DMS153 treated with DMSO at 0.1 percent for 48 hours (cell line): ENCODE measurements around the gene SERPINA6.
"Not testable (repeated sequence)": the region's sequence is repeated elsewhere in the genome, so short reads cannot be mapped to it uniquely, and the experiment has no call there.

Experiments
- DNase-seq: peaks from one replicate; lab custom pipeline; 2025; ENCODE audit not compliant: unreplicated experiment; lab: John Stamatoyannopoulos, UW

SERPINA6 gene

GRCh38 chr14:94322648-94323570 lies at the start of gene SERPINA6:
SERPINA6 (minus strand) TSS chr14:94323336; CDS start chr14:94314648, 8,688 bp downstream.
- no peak for DNase-seq

- DNase-seq: no peak
These were observed 49.0 kb upstream of the SERPINA6 start for GRCh38 chr14:94372021-94372605.

GRCh38 chr14:94370524-94370910 lies 47.4 kb upstream of the SERPINA6 start:
- no peak for DNase-seq

GRCh38 chr14:94369766-94370523 lies 46.8 kb upstream of the SERPINA6 start:
- DNase-seq: not testable (repeated sequence)

GRCh38 chr14:94368956-94369355 lies 45.8 kb upstream of the SERPINA6 start:
- DNase-seq: no peak

GRCh38 chr14:94368243-94368590 lies 45.1 kb upstream of the SERPINA6 start:
- DNase-seq: no peak

- DNase-seq: no peak
These were observed 44.5 kb upstream of the SERPINA6 start for GRCh38 chr14:94367347-94368242.

GRCh38 chr14:94366146-94366915 lies 43.2 kb upstream of the SERPINA6 start, which contains the start of gene SERPINA2:
SERPINA2 (minus strand) TSS chr14:94366698.
- no peak for DNase-seq

GRCh38 chr14:94365624-94366023 lies 42.5 kb upstream of the SERPINA6 start:
- DNase-seq: no peak

- no peak for DNase-seq
These were observed 41.8 kb upstream of the SERPINA6 start for GRCh38 chr14:94364964-94365363.

GRCh38 chr14:94364037-94364436 lies 40.9 kb upstream of the SERPINA6 start:
- no peak for DNase-seq

- no peak for DNase-seq
These were observed 40.1 kb upstream of the SERPINA6 start for GRCh38 chr14:94363151-94363624.

- DNase-seq: no peak
These were observed 39.5 kb upstream of the SERPINA6 start for GRCh38 chr14:94362614-94363133.

- DNase-seq: no peak
These were observed 38.5 kb upstream of the SERPINA6 start for GRCh38 chr14:94361682-94362081.

- no peak for DNase-seq
These were observed 37.9 kb upstream of the SERPINA6 start for GRCh38 chr14:94360945-94361565.

GRCh38 chr14:94357166-94357565 lies 34.0 kb upstream of the SERPINA6 start:
- DNase-seq: no peak

- no peak for DNase-seq
These were observed 33.4 kb upstream of the SERPINA6 start for GRCh38 chr14:94356379-94357056.

GRCh38 chr14:94355191-94355794 lies 32.2 kb upstream of the SERPINA6 start:
- no peak for DNase-seq
